ENCODE data around the gene TNIK.

Gene TNIK

GRCh38 chr3:171376596-171376947 is 83.6 kb downstream of the TNIK start:
- no peak overlapping the region for H3K4me3 ChIP-seq (ENCODE audit: control insufficient read depth, low read depth, low read length)
- TF ChIP-seq CTCF (conservative IDR thresholded peaks at IDR 0.05; ENCODE audit: control insufficient read depth, insufficient read depth, low read depth, low read length) = no peak
- DNase-seq (ENCODE audit: low read depth) = no peak

- H3K4me3 ChIP-seq (ENCODE audit: control insufficient read depth, low read depth, low read length) = no peak overlapping the region
- DNase-seq (ENCODE audit: low read depth) = peak; percentile 54
- TF ChIP-seq CTCF (conservative IDR thresholded peaks at IDR 0.05; ENCODE audit: control insufficient read depth, insufficient read depth, low read depth, low read length) = no peak
Observed at GRCh38 chr3:171375666-171376595, 84.3 kb downstream of the TNIK start.

- DNase-seq (ENCODE audit: low read depth) = peak; percentile 70
- TF ChIP-seq CTCF (conservative IDR thresholded peaks at IDR 0.05; ENCODE audit: control insufficient read depth, insufficient read depth, low read depth, low read length) = no peak
- H3K4me3 ChIP-seq (ENCODE audit: control insufficient read depth, low read depth, low read length) = no peak overlapping the region
Observed at GRCh38 chr3:171374661-171375285, 85.4 kb downstream of the TNIK start.

- H3K4me3 ChIP-seq (ENCODE audit: control insufficient read depth, low read depth, low read length) = no peak overlapping the region
- no peak for DNase-seq (ENCODE audit: low read depth)
- TF ChIP-seq CTCF (conservative IDR thresholded peaks at IDR 0.05; ENCODE audit: control insufficient read depth, insufficient read depth, low read depth, low read length) = no peak
Observed at GRCh38 chr3:171374260-171374659, 85.9 kb downstream of the TNIK start.

GRCh38 chr3:171373711-171374110 is 86.5 kb downstream of the TNIK start:
- no peak overlapping the region for H3K4me3 ChIP-seq (ENCODE audit: control insufficient read depth, low read depth, low read length)
- DNase-seq (ENCODE audit: low read depth) = no peak

GRCh38 chr3:171372694-171373093 is 87.5 kb downstream of the TNIK start:
- no peak for DNase-seq (ENCODE audit: low read depth)
- no peak overlapping the region for H3K4me3 ChIP-seq (ENCODE audit: control insufficient read depth, low read depth, low read length)
- no peak for TF ChIP-seq CTCF (conservative IDR thresholded peaks at IDR 0.05; ENCODE audit: control insufficient read depth, insufficient read depth, low read depth, low read length)

More at GRCh38 chr3:171373711-171374110, 86.5 kb downstream of the TNIK start:
- TF ChIP-seq CTCF (conservative IDR thresholded peaks at IDR 0.05; ENCODE audit: control insufficient read depth, insufficient read depth, low read depth, low read length) = no peak

Measured in fibroblast of mammary gland (primary cell).